SH-SY5Y (cell line): ENCODE results near the gene KLF7.

Source experiments
- GATA2 ChIP-seq: IDR thresholded peaks from 2 replicates; pipeline ENCODE4 v1.6.1; 2011; ENCODE audit warnings: mild to moderate bottlenecking, low read depth, low read length
- GATA3 ChIP-seq: IDR thresholded peaks from 2 replicates; pipeline ENCODE4 v1.6.1; 2011; ENCODE audit warnings: low read depth, mild to moderate bottlenecking, low read length, moderate library complexity

GRCh38 chr2:207072571-207072970 is 93.2 kb downstream of the KLF7 start:
- TF ChIP-seq GATA3 (no peak), GATA2 (no peak)
